Diencephalon (tissue), 1 donor: ENCODE measurements around the gene IFNA5. TPM values are rescaled to one million over a fixed set of nuclear protein-coding genes. Genes with fewer than 3 reads are reported as not detected.

Source experiments
- total RNA-seq: library from RNA; depleted of rRNA; stranded (reverse); fragments of >200 nt; gene quantifications from one replicate; pipeline ENCODE4 v1.2.3, GENCODE V29; 2014

IFNA5 gene
- not detected for total RNA-seq

GRCh38 chr9:21305213-21305612, at the start of gene IFNA5:
Gene IFNA5, minus strand, starts transcription at chr9:21305313. Its CDS starts 57 bp downstream, at chr9:21305256.

GRCh38 chr9:21350787-21351186, 45.7 kb upstream of the IFNA5 start, which contains the start of gene IFNA6:
Gene IFNA6, minus strand, starts transcription at chr9:21350887. Its CDS starts 0 bp downstream, at chr9:21350887.

GRCh38 chr9:21334701-21335632, 29.9 kb upstream of the IFNA5 start, which contains the start of gene KLHL9:
Gene KLHL9, minus strand, starts transcription at chr9:21335404. Its CDS starts 545 bp downstream, at chr9:21334859.

Other genes starting within 250 kb of the IFNA5 start
- gene IFNB1, start 227.4 kb downstream of the IFNA5 start, total RNA-seq = not detected
- not detected for gene IFNW1, start 163.5 kb downstream of the IFNA5 start, total RNA-seq
- gene IFNA21, start 138.7 kb downstream of the IFNA5 start, total RNA-seq = not detected
- not detected for gene IFNA4, start 117.7 kb downstream of the IFNA5 start, total RNA-seq
- not detected for gene IFNA7, start 103.1 kb downstream of the IFNA5 start, total RNA-seq
- gene IFNA10, start 98.2 kb downstream of the IFNA5 start, total RNA-seq = not detected
- not detected for gene IFNA16, start 88.0 kb downstream of the IFNA5 start, total RNA-seq
- gene IFNA17, start 77.1 kb downstream of the IFNA5 start, total RNA-seq = not detected
- not detected for gene IFNA14, start 65.3 kb downstream of the IFNA5 start, total RNA-seq
- 79.1 TPM for gene KLHL9, start 30.1 kb upstream of the IFNA5 start, total RNA-seq
- gene IFNA6, start 45.6 kb upstream of the IFNA5 start, total RNA-seq = not detected
- gene IFNA13, start 62.7 kb upstream of the IFNA5 start, total RNA-seq = not detected
- gene IFNA2, start 80.1 kb upstream of the IFNA5 start, total RNA-seq = not detected
- gene IFNA8, start 103.8 kb upstream of the IFNA5 start, total RNA-seq = not detected
- not detected for gene IFNA1, start 135.1 kb upstream of the IFNA5 start, total RNA-seq
- not detected for gene IFNE, start 177.0 kb upstream of the IFNA5 start, total RNA-seq